Body of pancreas (tissue), 4 donors: ENCODE results near the gene MXRA5.

ENCODE experiments used
- CTCF ChIP-seq, 7 experiments: fragments of 450-650 bp in 4 of 7; fragments of 200-600 bp in 3 of 7; sonication (generic) in 3 of 7; IDR thresholded peaks; one replicate each; pipeline ENCODE4 v1.5.1; 2016 to 2019; ENCODE audit warnings: antibody characterized with exemption in 7 of 7
- POLR2A ChIP-seq, 3 donors: fragments of 450-650 bp; IDR thresholded peaks; one replicate each; pipeline ENCODE4 v1.6.1; 2016; ENCODE audit warnings: antibody characterized with exemption in 3 of 3, mild to moderate bottlenecking in 2 of 3

- TF ChIP-seq POLR2A (IDR thresholded peaks at IDR 0.05) (no peak), CTCF (IDR thresholded peaks at IDR 0.05) (no peak)
These were observed 53.2 kb downstream of the MXRA5 start for GRCh38 chrX:3293251-3293650.
